Measurements from ENCODE around the gene GDF3. TPM values are rescaled to one million over a fixed set of nuclear protein-coding genes. Genes with fewer than 3 reads are reported as not detected.

The GDF3 gene
- total RNA-seq, 1 donor from 2014 or later: not detected

DNA sequence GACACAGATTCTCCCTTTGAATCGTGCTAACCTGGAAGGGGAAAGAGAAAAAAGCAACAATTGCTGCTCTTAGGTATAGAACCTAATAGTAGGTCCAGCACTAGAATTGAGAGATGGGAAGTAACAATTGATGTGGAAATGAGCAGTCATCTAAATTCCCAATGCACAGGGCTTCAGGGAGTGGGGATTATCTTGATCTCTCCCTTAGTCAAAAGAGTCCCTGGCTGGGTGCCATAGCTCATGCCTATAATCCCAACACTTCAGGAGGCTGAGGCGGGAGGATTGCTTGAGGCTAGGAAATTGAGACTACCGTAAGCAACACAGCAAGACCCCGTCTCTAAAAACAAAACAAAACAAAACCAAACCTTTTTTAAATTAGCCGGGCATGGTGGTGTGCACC lies 33.8 kb downstream of the GDF3 start:
- Histone ChIP-seq H3K4me3 (ENCODE audit: low read depth, low read length) (no peak overlapping the region), H3K36me3 (ENCODE audit: control insufficient read depth, insufficient read depth, low read length) (no peaks in the 10 kb centered on the region), H3K27me3 (ENCODE audit: control insufficient read depth, insufficient read depth, low read length) (no peaks in the 10 kb centered on the region)
- TF ChIP-seq, protein P1, sequence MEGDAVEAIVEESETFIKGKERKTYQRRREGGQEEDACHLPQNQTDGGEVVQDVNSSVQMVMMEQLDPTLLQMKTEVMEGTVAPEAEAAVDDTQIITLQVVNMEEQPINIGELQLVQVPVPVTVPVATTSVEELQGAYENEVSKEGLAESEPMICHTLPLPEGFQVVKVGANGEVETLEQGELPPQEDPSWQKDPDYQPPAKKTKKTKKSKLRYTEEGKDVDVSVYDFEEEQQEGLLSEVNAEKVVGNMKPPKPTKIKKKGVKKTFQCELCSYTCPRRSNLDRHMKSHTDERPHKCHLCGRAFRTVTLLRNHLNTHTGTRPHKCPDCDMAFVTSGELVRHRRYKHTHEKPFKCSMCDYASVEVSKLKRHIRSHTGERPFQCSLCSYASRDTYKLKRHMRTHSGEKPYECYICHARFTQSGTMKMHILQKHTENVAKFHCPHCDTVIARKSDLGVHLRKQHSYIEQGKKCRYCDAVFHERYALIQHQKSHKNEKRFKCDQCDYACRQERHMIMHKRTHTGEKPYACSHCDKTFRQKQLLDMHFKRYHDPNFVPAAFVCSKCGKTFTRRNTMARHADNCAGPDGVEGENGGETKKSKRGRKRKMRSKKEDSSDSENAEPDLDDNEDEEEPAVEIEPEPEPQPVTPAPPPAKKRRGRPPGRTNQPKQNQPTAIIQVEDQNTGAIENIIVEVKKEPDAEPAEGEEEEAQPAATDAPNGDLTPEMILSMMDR (IDR thresholded peaks at IDR 0.05; ENCODE audit: insufficient read depth, low read length, severe bottlenecking): no peak
- DNase-seq (ENCODE audit: low read depth): no peak
- no peak for FAIRE-seq

DNA sequence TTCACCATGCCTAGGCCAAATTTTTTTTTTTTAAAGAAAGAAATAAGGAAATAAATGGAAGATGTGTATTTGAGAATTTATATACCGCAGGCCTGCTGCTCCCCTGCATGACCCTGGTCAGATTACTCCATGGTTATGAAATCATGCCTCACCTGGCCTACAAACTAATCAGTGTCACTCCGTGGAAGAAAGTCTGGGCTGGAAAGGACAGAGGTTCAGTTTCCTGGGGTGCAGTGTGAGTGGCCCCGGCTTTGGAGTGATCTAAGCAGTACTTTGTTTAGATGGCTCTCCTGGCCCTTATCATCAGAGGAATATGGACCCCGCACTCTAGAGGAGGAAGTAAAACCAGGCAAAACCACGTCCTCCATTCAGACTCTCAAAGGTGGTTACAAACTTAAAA lies 39.5 kb downstream of the GDF3 start:
- no peak overlapping the region for H3K4me3 ChIP-seq (ENCODE audit: low read depth, low read length)
- TF ChIP-seq, protein P1 (IDR thresholded peaks at IDR 0.05; ENCODE audit: insufficient read depth, low read length, severe bottlenecking): no peak

DNA sequence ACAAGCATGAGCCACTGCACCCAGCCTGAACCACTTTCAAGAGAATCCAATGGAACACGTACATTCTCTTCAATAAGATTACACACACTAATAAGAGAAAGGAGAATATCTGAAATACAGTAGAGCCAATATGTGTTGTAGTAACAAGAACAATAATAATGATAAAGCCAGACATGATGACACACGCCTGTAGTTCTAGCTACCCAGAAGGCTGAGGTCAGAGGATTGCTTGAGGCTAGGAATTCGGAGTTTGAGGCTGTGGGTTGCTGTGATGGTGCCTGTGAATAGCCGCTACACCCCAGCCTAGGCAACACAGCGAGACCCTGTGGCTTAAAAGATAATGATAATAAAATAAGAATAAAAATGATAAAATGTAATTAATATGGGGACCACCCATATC lies 45.5 kb downstream of the GDF3 start:
- DNase-seq (ENCODE audit: low read depth) (peak; percentile 20), FAIRE-seq (no peak)
- Histone ChIP-seq H3K36me3 (ENCODE audit: control insufficient read depth, insufficient read depth, low read length) (no peaks in the 10 kb centered on the region), H3K27me3 (ENCODE audit: control insufficient read depth, insufficient read depth, low read length) (no peaks in the 10 kb centered on the region), H3K4me3 (ENCODE audit: low read depth, low read length) (no peak overlapping the region)
- TF ChIP-seq, protein P1 (IDR thresholded peaks at IDR 0.05; ENCODE audit: insufficient read depth, low read length, severe bottlenecking): no peak

More for the DNA sequence above, 39.5 kb downstream of the GDF3 start:
- FAIRE-seq (no peak), DNase-seq (ENCODE audit: low read depth) (no peak)
- Histone ChIP-seq H3K36me3 (ENCODE audit: control insufficient read depth, insufficient read depth, low read length) (no peaks in the 10 kb centered on the region), H3K27me3 (ENCODE audit: control insufficient read depth, insufficient read depth, low read length) (no peaks in the 10 kb centered on the region)

DNA sequence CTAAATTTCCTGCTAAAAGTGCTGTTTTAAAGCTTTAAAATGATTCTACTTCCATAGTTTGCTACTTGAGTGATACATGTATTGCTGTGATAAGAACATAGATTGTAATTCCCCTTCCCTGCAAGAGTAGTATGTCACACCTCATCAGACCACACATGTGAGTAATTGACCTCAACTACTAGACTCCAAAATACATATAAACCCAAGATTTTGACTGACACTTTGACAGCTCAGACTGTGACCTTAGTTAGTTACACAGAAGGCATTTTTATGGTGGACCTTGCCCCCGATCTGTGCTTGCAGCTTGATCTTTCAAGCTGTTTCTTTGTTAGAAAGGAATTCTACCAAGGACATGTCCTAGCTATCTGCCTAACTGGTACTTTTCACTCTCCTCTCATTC lies 48.5 kb downstream of the GDF3 start:
- FAIRE-seq (no peak), DNase-seq (ENCODE audit: low read depth) (no peak)
- H3K4me3 ChIP-seq (ENCODE audit: low read depth, low read length): no peak overlapping the region
- no peaks in the 10 kb centered on the region for H3K36me3 ChIP-seq (ENCODE audit: control insufficient read depth, insufficient read depth, low read length)
- H3K27me3 ChIP-seq (ENCODE audit: control insufficient read depth, insufficient read depth, low read length): no peaks in the 10 kb centered on the region
- TF ChIP-seq, protein P1 (IDR thresholded peaks at IDR 0.05; ENCODE audit: insufficient read depth, low read length, severe bottlenecking): no peak

DNA sequence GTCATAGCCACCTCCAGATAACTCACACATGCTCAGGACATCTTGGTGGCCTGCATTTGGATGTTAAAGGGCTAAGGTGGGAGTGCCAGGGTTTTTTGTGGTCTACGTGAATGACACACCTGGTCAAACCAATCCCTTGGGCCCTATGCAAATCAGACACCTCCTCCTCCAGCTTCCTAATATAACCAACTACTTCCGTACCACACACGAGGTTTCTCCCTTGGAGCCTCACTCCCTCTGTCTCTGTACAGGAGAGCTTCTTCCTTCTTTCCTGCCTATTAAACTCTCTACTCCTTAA lies 49.4 kb downstream of the GDF3 start:
- no peaks in the 10 kb centered on the region for H3K36me3 ChIP-seq (ENCODE audit: control insufficient read depth, insufficient read depth, low read length)
- no peak for FAIRE-seq
- H3K4me3 ChIP-seq (ENCODE audit: low read depth, low read length): no peak overlapping the region
- TF ChIP-seq, protein P1 (IDR thresholded peaks at IDR 0.05; ENCODE audit: insufficient read depth, low read length, severe bottlenecking): no peak
- DNase-seq (ENCODE audit: low read depth): no peak
- H3K27me3 ChIP-seq (ENCODE audit: control insufficient read depth, insufficient read depth, low read length): no peaks in the 10 kb centered on the region

DNA sequence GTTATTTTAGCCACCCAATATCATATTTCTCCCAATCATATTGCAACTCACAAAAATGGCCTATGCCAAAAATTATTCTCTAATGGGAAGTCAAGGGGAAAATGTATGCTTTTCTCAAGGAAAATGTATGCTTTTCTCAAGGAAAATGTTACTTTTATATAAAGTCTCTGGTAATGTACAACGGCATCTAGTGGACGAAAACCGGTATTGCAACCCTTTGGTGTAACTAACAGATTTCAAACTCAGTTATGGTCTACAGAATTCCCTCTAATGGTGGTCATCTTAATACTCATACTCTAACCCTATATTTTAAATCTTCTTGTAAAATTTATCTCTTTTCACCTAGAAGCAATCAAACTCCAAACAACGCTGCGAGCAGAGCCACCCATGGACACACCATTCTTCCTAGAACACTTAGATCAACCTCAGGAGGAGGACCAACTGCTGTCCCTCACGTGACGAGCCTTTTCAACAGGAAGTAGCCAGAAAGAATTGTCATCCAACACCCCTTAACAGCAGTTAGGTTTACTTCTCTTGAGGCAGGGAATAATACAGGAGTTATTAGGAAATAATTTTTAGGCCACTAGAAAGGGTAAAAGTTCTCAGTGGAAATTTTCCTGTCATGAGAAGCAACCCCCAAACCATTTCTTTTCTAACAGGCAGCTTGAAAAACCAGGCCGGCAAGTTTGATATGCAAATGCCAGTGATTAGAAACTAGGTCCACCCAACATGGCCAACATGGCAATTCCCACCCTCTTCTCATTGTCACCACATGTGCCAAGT lies 50.0 kb downstream of the GDF3 start:
- no peak for FAIRE-seq
- TF ChIP-seq, protein P1 (IDR thresholded peaks at IDR 0.05; ENCODE audit: insufficient read depth, low read length, severe bottlenecking): peak; percentile 71
- peak; percentile 25 for DNase-seq (ENCODE audit: low read depth)
- Histone ChIP-seq H3K27me3 (ENCODE audit: control insufficient read depth, insufficient read depth, low read length) (no peaks in the 10 kb centered on the region), H3K4me3 (ENCODE audit: low read depth, low read length) (no peak overlapping the region), H3K36me3 (ENCODE audit: control insufficient read depth, insufficient read depth, low read length) (no peaks in the 10 kb centered on the region)
